GM10266 (cell line): Measurements from ENCODE around the gene PFKP.

Experiments
- DNase-seq: peaks from one replicate; pipeline ENCODE4 v3.0.0; 2012; ENCODE audit errors: extremely low spot score
- CTCF ChIP-seq: IDR thresholded peaks from 2 replicates; pipeline ENCODE4 v1.5.1; 2012; ENCODE audit warnings: mild to moderate bottlenecking, low read depth; ENCODE audit not compliant: control insufficient read depth, insufficient read depth; ENCODE audit errors: missing control alignments

The PFKP gene

DNA sequence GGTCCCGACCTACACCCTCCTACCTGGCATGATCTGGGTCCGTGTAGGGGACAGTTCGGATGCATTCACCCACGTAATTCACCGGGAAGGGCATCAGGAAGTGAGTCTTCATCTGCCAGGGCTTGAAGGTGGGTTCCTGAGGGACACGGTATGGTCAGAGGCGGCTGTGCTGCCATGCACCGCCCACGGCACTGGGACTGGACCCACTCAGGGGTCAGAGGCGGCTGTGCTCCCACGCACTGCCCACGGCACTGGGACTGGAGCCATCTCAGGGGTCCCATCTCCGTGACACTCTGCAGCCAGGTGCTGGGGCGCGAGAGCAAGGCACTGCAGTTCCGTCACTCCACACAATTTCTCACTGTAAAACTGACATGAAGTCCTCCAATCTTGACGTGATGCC is 76.0 kb downstream of the PFKP start:
- DNase-seq = no peak
- TF ChIP-seq CTCF = no peak

DNA sequence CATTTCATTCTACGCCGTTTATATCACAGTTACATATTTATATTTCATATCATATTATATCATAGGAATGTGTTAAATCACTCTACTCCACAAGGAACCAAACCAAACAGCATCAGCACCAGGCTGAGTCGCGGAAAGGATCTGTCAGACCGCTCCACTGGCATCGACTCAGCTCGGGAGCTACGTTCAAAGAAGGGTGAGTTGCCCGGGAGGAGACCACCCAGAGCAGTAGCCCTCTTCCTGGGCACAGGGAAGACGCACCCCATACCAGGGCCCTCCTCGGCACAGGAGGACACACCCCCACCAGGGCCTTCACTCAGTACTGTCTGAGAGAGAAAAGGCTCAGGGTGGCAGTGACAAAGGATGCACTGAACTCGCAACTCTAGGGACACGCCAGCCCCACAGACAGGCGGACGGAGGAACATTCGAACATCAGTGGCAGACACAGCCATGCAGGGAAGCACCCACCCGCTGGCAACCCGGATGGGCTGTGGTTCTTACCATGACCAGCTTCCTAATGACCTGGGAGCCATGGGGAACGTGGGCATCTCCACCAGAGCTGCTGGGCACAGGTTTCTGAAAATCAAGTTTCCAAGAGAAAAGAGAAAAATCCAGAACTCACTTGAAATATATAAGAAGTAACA is 76.6 kb downstream of the PFKP start:
- TF ChIP-seq CTCF = no peak
- no peak for DNase-seq

GRCh38 chr10:3145366-3145765 is 78.0 kb downstream of the PFKP start:
- no peak for DNase-seq
- TF ChIP-seq CTCF = no peak

- no peak for TF ChIP-seq CTCF
- DNase-seq = no peak
Observed at GRCh38 chr10:3146289-3146688, 78.9 kb downstream of the PFKP start.

DNA sequence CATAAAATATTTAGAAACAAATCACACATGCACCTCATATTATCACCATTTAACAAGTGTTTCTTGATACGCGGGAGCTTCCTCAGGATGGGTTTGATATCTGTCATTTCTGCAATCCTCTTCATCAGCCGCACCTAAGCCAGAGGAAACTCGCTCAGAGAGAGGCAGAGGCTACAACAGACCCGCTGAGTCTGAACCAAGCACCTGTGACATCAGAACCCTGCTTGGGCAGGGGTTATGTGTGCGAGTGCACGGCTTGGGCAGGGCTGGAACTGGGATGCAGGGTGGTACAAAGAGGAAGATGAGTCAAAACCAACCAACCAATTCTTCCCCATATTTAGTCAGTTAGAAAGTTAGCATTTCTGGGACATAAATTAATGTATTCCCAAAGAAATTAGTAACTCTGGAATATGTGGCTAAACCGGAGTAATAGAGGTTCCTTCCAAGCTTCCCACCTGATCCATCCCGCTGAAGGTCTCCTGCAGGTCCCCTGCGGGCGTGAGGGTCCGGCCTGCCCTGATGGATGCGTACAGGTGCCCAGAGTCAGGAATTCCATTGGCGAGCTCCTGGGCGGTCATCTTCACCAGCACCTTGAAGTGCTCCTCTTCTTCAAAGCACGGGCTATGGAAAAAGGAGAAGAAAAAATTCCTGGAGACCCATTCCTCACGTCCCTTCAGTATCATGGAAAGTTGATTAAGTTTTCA is 79.9 kb downstream of the PFKP start:
- no peak for DNase-seq
- no peak for TF ChIP-seq CTCF

- no peak for DNase-seq
- no peak for TF ChIP-seq CTCF
Observed at GRCh38 chr10:3148041-3148440, 80.7 kb downstream of the PFKP start.

GRCh38 chr10:3148994-3149393 is 81.6 kb downstream of the PFKP start:
- no peak for TF ChIP-seq CTCF
- no peak for DNase-seq
